Aorta (tissue), 5 donors: Measurements from ENCODE around the gene RTEL1. TPM values are rescaled to one million over a fixed set of nuclear protein-coding genes. Genes with fewer than 3 reads are reported as not detected.
A peak's percentile ranks its signal among the peaks of the same experiment; 100 is the strongest.

Source experiments
- ATAC-seq: fragments of 200-7000 bp; cut with Tn5 transposase; one replicate; pipeline ENCODE4 v1.9.1; 2022; ENCODE audit warnings: moderate library complexity; ENCODE audit not compliant: low FRiP score
- DNase-seq, 2 donors: peaks; one replicate each; pipeline ENCODE4 v3.0.0-alpha.2; 2020
- H3K27ac ChIP-seq, 2 donors: one replicate each; pipeline ENCODE4 v1.5.1; 2013; ENCODE audit warnings: low read length in 2 of 2, mild to moderate bottlenecking in 2 of 2, moderate library complexity in 2 of 2, control low read depth in 1 of 2, inconsistent platforms in 1 of 2, low read depth in 1 of 2
- H3K27me3 ChIP-seq, 2 donors: one replicate each; pipeline ENCODE4 v1.6.1; 2013; ENCODE audit warnings: control low read depth in 1 of 2, low read length in 1 of 2, mild to moderate bottlenecking in 1 of 2, moderate library complexity in 1 of 2; ENCODE audit not compliant: insufficient read depth in 2 of 2, control insufficient read depth in 1 of 2
- H3K36me3 ChIP-seq, 2 donors: one replicate each; pipeline ENCODE4 v1.6.1; 2013; ENCODE audit warnings: control low read depth in 1 of 2, low read length in 1 of 2, mild to moderate bottlenecking in 1 of 2; ENCODE audit not compliant: insufficient read depth in 2 of 2, control insufficient read depth in 1 of 2
- H3K4me1 ChIP-seq, 2 donors: one replicate each; pipeline ENCODE4 v1.6.1; 2013; ENCODE audit warnings: low read length in 2 of 2, control low read depth in 1 of 2, mild to moderate bottlenecking in 1 of 2, moderate library complexity in 1 of 2; ENCODE audit not compliant: insufficient read depth in 2 of 2, control insufficient read depth in 1 of 2
- H3K4me3 ChIP-seq, 2 donors: one replicate each; pipeline ENCODE4 v1.5.1; 2013; ENCODE audit warnings: low read length in 2 of 2, control low read depth in 1 of 2, mild to moderate bottlenecking in 1 of 2
- H3K9me3 ChIP-seq: one replicate; pipeline ENCODE4 v1.6.1; 2013; ENCODE audit warnings: mild to moderate bottlenecking, low read length; ENCODE audit not compliant: control insufficient read depth
- WGBS, 2 donors: extraction: QIAGEN DNeasy Blood & Tissue Kit; methylation state at CpG; one replicate each; pipeline ENCODE4 v1.1.7; 2013; 5-methylcytosine and 5-hydroxymethylcytosine counted together
- intact Hi-C, 2 donors: fragments of 100-400 bp; cut with DNase I; formaldehyde crosslinking; loops; one replicate each; pipeline versions ENCODE4 v1.14.2 to v1.15.0; 2022
- polyA plus RNA-seq, 2 donors: library from polyadenylated mRNA; stranded (reverse); fragments of 200-250 nt; gene quantifications; one replicate each; pipeline ENCODE4 v1.2.3, GENCODE V29; 2013
- total RNA-seq, 2 donors: library from RNA; stranded (reverse); fragmentation: NEBNext Ultra II Directional; extraction: Animal tissue kit (Norgen Biotek cat#: 25700); gene quantifications; one replicate each; pipeline ENCODE4 v1.2.1, GENCODE V29; 2021
- donor health status: healthy with polysubstance abuse.
- donor health status: Bipolar disorder and iron deficiency.
- donor health status: DM: no; HTN: no; CAD: no.
- donor health status: DM: no; HTN: no; CAD: no.
- donor health status: DM: yes; HTN: yes; CAD: no.

Gene RTEL1
- total and polyA plus RNA-seq, 4 donors, result 6.8 to 114 (median 39.3) TPM

DNA sequence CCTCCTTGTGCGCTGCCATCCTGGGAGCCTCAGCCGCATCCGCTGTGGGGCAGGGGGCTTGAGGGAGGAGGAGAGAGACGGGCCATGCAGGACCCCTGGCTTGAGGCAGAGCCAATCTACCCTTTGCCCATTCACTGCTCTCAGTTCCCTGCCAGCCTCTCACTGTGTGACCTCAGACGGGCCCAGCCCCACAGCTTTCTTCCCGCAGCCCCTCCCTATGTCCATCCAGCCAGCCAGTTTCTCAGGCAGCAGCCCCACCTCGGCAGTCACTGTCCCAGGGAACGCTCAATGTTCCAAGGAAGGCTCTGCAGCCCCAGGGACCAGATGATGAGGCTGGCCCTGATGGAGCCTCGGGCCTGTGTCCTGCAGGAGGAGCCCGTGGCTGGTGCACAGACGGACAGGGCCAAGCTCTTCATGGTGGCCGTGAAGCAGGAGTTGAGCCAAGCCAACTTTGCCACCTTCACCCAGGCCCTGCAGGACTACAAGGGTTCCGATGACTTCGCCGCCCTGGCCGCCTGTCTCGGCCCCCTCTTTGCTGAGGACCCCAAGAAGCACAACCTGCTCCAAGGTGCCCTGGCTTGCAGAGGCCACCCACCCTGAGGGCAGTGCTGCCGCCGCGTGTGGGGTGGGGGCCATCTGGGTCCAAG, 34.4 kb downstream of the RTEL1 start:
- H3K27me3 ChIP-seq, result no peaks in the 10 kb centered on the region
- DNase-seq, result peak; percentile 60 to 76
- intact Hi-C loops, result no loop called here
- ATAC-seq, result peak; percentile 2
- no peaks in the 10 kb centered on the region for H3K4me1 ChIP-seq
- H3K4me3 ChIP-seq, result no peak overlapping the region
- 72 to 75% methylated on average over 20 of the region's 20 CpGs for WGBS, 2 donors
- H3K27ac ChIP-seq, result no peak overlapping the region
- no peaks in the 10 kb centered on the region for H3K9me3 ChIP-seq
- H3K36me3 ChIP-seq, result no peaks in the 10 kb centered on the region

DNA sequence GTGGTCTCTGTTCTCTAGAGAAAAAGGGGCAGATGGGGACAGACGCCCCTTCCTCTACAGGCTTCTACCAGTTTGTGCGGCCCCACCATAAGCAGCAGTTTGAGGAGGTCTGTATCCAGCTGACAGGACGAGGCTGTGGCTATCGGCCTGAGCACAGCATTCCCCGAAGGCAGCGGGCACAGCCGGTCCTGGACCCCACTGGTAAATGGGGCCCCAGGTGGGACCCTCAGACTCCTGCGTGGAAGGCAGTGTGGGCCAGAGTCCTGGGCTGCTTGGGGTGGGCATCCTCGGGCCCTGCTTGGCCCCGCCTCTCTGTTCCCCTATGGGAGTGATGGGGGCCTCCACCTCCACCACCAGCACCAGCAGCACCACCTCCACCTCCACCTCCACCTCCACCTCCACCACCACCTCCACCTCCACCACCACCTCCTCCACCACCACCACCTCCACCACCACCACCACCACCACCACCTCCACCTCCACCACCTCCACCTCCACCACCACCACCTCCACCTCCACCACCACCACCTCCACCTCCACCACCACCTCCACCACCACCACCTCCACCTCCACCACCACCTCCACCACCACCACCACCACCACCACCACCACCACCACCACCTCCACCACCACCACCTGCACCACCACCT, 35.1 kb downstream of the RTEL1 start:
- Histone ChIP-seq H3K9me3 (no peaks in the 10 kb centered on the region), H3K27ac (no peak overlapping the region), H3K27me3 (no peaks in the 10 kb centered on the region), H3K36me3 (no peaks in the 10 kb centered on the region), H3K4me3 (no peak overlapping the region), H3K4me1 (no peaks in the 10 kb centered on the region)
- DNase-seq (peak; percentile 44 to 51), ATAC-seq (no peak)
- 80 to 82% methylated on average over 10 of the region's 10 CpGs for WGBS, 2 donors
- intact Hi-C loops, result no loop called here

DNA sequence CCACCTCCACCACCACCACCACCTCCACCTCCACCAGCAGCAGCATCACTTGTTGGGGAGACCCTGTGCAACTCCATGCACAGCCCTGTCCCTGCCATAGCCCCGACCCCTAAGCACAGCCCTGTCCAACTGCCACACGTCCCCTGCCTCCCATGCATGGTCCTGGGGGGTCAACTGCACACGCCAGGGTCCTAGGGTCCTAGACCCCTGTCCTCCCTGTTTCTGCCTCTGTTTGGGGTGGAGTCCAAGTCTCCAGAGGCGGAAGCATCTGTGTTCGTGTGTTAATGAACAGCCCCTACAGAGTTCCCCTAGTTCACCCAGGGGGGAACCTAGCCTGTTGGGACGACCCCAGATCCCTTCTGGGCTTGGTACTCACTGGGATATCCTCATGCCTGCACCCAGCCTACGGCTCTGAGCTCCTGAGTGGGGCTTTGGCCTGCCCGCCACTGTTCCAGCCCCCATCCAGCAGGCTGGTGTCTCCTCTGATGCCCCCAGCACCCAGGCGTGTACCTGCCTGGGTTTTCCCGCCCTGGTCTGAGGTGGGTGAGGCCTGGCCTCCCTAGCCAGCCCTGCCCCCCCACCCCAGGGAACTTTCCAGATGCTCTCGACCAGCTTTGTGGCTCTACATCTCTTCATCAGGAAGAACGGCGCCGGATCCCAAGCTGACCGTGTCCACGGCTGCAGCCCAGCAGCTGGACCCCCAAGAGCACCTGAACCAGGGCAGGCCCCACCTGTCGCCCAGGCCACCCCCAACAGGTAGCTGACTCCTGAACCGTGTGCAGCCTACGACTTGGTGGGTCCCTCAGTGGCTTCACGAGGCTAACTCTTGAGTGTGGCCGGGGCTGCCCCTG, 35.8 kb downstream of the RTEL1 start:
- Histone ChIP-seq H3K27ac (no peak overlapping the region), H3K36me3 (no peaks in the 10 kb centered on the region)
- intact Hi-C loops, result no loop called here

DNA sequence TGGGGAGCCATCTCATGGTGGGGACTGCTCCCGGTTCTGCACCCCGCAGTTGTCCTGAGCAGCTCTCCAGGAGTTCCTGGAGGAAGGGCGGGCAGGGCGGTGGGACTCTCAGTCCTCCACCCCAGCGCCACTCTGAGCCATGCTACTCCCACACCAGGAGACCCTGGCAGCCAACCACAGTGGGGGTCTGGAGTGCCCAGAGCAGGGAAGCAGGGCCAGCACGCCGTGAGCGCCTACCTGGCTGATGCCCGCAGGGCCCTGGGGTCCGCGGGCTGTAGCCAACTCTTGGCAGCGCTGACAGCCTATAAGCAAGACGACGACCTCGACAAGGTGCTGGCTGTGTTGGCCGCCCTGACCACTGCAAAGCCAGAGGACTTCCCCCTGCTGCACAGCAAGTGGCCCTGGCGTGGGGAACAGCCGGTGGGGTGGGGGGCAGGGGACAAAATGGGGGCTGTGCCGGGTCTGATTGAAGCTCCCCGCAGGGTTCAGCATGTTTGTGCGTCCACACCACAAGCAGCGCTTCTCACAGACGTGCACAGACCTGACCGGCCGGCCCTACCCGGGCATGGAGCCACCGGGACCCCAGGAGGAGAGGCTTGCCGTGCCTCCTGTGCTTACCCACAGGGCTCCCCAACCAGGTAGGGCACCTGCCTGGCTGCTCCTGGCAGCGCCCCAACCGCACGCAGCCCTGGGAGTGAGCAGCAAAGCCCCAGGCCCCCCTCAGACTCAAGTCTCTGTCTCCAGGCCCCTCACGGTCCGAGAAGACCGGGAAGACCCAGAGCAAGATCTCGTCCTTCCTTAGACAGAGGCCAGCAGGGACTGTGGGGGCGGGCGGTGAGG, 36.7 kb downstream of the RTEL1 start:
- no peaks in the 10 kb centered on the region for H3K36me3 ChIP-seq
- H3K27ac ChIP-seq, result no peak overlapping the region
- H3K4me3 ChIP-seq, result no peak overlapping the region
- WGBS, 2 donors, result 91% methylated on average over 37 of the region's 37 CpGs
- H3K4me1 ChIP-seq, result no peaks in the 10 kb centered on the region
- intact Hi-C loops, result no loop called here
- no peaks in the 10 kb centered on the region for H3K27me3 ChIP-seq
- DNase-seq (peak; percentile 48 to 73), ATAC-seq (no peak)
- H3K9me3 ChIP-seq, result no peaks in the 10 kb centered on the region

More for the DNA sequence above, 35.8 kb downstream of the RTEL1 start:
- WGBS, 2 donors, result 94% methylated on average over 21 of the region's 21 CpGs
- no peak overlapping the region for H3K4me3 ChIP-seq
- no peaks in the 10 kb centered on the region for H3K4me1 ChIP-seq
- H3K9me3 ChIP-seq, result no peaks in the 10 kb centered on the region
- ATAC-seq, result no peak
- no peaks in the 10 kb centered on the region for H3K27me3 ChIP-seq
- DNase-seq, result peak; percentile 52 to 77

DNA sequence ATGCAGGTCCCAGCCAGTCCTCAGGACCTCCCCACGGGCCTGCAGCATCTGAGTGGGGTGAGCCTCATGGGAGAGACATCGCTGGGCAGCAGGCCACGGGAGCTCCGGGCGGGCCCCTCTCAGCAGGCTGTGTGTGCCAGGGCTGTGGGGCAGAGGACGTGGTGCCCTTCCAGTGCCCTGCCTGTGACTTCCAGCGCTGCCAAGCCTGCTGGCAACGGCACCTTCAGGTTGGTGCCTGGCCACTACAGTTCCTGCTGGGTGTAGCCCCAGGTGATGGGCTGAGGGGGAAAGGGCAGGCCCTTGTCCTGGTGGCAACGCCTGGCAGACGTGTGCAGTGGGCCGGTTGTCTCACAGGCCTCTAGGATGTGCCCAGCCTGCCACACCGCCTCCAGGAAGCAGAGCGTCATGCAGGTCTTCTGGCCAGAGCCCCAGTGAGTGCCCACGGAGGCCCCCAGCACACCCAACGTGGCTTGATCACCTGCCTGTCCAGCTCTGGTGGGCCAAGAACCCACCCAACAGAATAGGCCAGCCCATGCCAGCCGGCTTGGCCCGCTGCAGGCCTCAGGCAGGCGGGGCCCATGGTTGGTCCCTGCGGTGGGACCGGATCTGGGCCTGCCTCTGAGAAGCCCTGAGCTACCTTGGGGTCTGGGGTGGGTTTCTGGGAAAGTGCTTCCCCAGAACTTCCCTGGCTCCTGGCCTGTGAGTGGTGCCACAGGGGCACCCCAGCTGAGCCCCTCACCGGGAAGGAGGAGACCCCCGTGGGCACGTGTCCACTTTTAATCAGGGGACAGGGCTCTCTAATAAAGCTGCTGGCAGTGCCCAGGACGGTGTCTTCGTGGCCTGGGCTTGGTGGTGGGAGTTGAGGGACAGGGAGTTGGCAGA, 37.6 kb downstream of the RTEL1 start:
- DNase-seq, result peak in 1 of 2 donors; percentile 45
- Histone ChIP-seq H3K36me3 (no peaks in the 10 kb centered on the region), H3K27me3 (no peaks in the 10 kb centered on the region), H3K4me1 (no peaks in the 10 kb centered on the region), H3K27ac (no peak overlapping the region), H3K9me3 (no peaks in the 10 kb centered on the region), H3K4me3 (no peak overlapping the region)
- 71 to 72% methylated on average over 25 of the region's 25 CpGs for WGBS, 2 donors
- intact Hi-C loops, result no loop called here
- ATAC-seq, result no peak

DNA sequence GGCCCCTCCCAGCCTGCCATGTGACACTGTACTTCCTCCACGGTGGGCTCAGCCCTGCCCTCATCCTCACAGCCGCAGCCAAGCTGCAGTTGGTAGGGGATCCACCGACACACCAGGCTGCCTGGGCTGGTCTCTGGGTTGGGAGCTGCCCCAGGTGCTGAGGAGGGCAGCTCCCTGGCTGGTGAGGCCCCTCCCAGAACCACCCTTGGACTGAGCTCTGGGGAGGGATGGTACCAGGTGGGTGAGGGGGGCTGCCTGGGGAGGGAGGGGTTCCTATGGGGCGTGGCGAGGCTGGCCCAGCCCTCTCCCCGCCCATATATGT, 38.2 kb downstream of the RTEL1 start:
- DNase-seq (peak; percentile 63 to 75), ATAC-seq (no peak)
- Histone ChIP-seq H3K9me3 (no peaks in the 10 kb centered on the region), H3K4me1 (no peaks in the 10 kb centered on the region), H3K4me3 (no peak overlapping the region), H3K27ac (no peak overlapping the region), H3K27me3 (no peaks in the 10 kb centered on the region), H3K36me3 (no peaks in the 10 kb centered on the region)
- intact Hi-C loops, result no loop called here
- 32 to 34% methylated on average over 6 of the region's 6 CpGs for WGBS, 2 donors

DNA sequence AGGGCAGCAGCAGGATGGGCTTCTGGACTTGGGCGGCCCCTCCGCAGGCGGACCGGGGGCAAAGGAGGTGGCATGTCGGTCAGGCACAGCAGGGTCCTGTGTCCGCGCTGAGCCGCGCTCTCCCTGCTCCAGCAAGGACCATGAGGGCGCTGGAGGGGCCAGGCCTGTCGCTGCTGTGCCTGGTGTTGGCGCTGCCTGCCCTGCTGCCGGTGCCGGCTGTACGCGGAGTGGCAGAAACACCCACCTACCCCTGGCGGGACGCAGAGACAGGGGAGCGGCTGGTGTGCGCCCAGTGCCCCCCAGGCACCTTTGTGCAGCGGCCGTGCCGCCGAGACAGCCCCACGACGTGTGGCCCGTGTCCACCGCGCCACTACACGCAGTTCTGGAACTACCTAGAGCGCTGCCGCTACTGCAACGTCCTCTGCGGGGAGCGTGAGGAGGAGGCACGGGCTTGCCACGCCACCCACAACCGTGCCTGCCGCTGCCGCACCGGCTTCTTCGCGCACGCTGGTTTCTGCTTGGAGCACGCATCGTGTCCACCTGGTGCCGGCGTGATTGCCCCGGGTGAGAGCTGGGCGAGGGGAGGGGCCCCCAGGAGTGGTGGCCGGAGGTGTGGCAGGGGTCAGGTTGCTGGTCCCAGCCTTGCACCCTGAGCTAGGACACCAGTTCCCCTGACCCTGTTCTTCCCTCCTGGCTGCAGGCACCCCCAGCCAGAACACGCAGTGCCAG, 38.7 kb downstream of the RTEL1 start, which contains the start of gene TNFRSF6B:
Gene TNFRSF6B (plus strand): TSS at position 25 of the 729 bp plus-strand sequence. CDS start 116 bp downstream, at position 141.
- no peak within 1 kb of the TSS for H3K4me3 ChIP-seq
- H3K4me1 ChIP-seq, result no peaks in the 10 kb centered on the region
- no peaks in the 10 kb centered on the region for H3K9me3 ChIP-seq
- ATAC-seq (no peak), DNase-seq (peak; percentile 55 to 76)
- H3K36me3 ChIP-seq, result no peaks in the 10 kb centered on the region
- no peaks in the 10 kb centered on the region for H3K27me3 ChIP-seq
- no peak within 1 kb of the TSS for H3K27ac ChIP-seq
- 12 to 17% methylated on average over 51 to 52 of the region's 52 CpGs for WGBS, 2 donors
- intact Hi-C loops, result no loop called here
